NCI-H2029 (cell line): Measurements from ENCODE around the gene MED27.

ENCODE experiments used
- DNase-seq: peaks from one replicate; lab custom pipeline; 2025; lab: John Stamatoyannopoulos, UW

MED27 gene

DNA sequence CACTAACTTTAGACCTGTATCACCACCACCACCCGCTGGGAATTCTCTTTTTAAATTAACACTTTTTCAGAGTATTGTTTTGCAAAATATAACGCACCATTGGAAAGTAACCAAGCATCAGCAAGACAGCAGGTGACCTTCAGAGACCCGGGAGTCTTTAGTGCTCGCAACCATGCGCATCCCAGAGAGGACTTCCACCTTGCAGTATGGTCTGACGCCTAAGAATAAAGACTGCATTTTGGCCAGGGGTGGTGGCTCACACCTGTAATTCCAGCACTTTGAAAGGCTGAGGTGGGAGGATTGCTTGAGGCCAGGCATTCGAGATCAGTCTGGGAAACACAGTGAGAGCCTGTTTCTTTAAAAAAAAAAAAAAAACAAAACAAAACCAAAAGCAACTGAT, 113.8 kb downstream of the MED27 start:
- no peak for DNase-seq

- no peak for DNase-seq
Observed at GRCh38 chr9:131965103-131965502, 114.6 kb downstream of the MED27 start.

DNA sequence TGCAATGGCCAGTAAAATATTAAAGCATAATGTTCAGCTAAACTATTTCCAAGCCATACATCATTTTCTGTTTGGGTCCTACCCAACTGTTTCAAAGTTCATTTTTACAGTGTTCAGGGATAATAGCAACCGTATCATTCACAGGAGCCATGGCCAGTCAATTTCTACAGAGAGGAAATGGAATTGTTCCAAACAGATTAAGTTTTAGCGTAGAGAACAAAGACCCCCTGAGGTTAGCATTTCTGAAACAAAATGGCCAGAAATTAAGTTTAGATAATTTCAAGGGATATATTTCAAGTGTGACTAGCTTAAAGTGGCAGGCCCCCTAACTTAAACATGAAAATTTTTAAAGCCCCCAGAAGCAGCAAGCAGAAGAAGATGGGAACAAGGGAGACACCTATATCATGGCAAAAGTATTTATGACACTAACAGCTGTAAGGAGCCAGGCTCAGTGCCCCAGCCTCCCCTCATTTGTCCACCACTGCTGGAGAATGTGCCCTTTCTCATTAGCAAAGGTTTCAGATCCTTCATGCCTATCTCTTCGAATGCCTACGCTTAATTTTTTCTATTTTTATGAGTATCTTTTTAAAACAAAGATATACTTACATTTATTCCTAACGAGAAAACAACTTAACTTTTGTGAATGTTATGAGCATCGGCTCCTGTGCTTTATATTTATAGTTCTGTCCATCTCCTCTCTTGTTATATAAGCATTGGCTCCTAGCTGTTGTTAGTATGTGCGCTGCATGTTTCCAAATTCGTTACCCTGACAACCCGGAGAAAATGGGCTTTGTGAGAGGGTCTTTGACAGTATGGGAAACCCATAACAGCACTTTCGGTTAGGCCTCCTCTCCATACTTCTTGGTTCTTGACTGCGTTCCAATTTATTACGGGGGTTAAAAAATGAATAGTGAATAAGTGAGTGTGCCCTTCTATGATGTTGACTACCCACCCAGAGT, 116.3 kb downstream of the MED27 start:
- no peak for DNase-seq

DNA sequence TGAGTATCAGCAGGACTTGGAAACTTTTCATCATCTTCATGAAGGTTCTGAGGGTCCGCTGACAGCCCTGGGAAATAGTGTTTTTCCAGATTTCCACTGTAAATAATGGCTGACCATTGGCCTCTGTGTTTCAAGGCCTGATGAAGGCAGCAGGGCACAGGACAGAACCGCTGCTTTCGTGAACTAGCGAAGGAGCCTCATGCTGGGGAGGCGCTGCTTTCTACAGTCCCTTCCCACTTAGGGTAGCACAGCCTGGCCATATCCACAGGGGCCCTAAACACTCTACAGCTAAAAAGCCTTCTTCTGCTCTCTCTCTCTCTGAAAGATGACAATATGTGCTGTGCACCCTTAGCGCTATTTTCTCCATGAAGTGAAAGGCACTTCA, 118.2 kb downstream of the MED27 start:
- DNase-seq, result no peak

DNA sequence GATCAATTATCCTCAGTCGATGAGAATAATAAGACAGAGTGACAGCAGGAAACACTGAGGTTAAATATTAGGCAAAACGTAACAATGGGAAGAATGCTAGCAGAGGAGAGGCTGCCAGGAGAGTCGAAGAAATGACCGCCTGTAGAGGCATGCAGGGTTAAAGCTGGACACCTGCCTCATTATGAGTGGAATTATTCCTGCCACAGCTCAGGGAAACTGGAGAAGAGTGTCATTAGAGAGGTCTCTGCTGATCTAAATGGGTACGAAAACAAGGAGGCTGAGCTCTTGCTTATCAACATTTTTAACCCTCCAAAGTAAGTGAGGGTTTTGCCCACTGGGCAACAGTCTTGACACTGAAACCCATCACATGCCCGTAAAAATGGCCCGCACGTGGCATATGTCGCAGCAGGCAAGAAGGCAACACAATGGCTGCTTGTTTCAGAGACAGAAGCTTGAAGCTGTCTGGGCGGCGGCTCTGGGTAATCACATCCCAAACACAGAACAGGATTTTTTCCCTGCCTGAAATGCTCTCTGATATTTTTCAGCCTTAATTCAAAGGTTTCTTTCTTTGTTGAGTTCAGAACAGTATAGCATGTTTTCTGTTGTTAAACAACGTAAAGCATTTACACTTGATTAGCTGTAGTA, 118.7 kb downstream of the MED27 start:
- DNase-seq, result no peak

- no peak for DNase-seq
Observed at GRCh38 chr9:131960311-131960710, 119.4 kb downstream of the MED27 start.

GRCh38 chr9:131959887-131960286, 119.8 kb downstream of the MED27 start:
- no peak for DNase-seq

DNA sequence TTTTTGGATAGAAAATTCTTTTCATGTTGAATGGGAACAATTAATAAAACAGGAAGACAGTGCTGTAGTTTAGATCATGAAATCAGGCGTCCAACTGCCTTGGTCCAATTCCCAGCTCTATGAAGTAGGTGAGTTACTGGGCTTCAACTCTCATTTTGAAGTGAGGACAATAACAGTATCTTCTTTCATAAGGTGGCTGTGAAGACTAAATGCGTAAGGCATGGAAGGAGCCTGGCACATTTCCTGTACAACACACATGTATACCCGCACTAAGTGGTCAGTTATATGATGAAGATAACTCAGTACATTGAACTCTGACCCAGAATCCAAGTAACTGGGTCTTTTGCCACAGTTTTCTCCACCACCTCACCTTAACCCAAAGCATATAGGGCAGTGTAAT, 120.6 kb downstream of the MED27 start:
- DNase-seq, result no peak

- no peak for DNase-seq
Observed at GRCh38 chr9:131954299-131954698, 125.4 kb downstream of the MED27 start.

- DNase-seq, result no peak
Observed at GRCh38 chr9:131951905-131952304, 127.8 kb downstream of the MED27 start.

- DNase-seq, result no peak
Observed at GRCh38 chr9:131951155-131951554, 128.5 kb downstream of the MED27 start.

GRCh38 chr9:131950487-131950886, 129.2 kb downstream of the MED27 start:
- no peak for DNase-seq

- DNase-seq, result no peak
Observed at GRCh38 chr9:131946180-131946579, 133.5 kb downstream of the MED27 start.

GRCh38 chr9:131943351-131943841, 136.3 kb downstream of the MED27 start:
- peak; percentile 20 for DNase-seq

GRCh38 chr9:131942146-131942720, 137.4 kb downstream of the MED27 start:
- no peak for DNase-seq

DNA sequence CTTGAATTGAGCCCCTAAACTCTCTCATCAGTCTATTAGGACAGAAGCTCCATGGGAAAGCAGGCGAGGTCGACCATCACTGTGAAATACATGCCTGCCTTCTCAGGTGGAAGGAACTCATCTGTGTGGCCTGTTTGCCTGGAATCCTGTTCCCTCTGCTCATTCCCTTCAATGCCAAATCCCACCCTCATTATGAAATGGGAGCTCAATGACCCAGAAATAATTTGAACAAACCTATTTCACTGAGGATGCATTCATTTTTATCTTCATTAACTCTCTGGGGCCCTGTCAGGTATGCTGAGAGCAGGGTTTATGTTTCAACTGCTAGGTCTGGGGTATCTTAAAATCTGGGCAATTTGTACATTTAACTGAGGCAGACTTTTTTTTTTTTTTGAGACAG, 142.2 kb downstream of the MED27 start:
- DNase-seq, result no peak

- no peak for DNase-seq
Observed at GRCh38 chr9:131936929-131937328, 142.7 kb downstream of the MED27 start.

- no peak for DNase-seq
Observed at GRCh38 chr9:131934673-131935072, 145.0 kb downstream of the MED27 start.

- no peak for DNase-seq
Observed at GRCh38 chr9:131927091-131927490, 152.6 kb downstream of the MED27 start.

GRCh38 chr9:131926360-131926922, 153.2 kb downstream of the MED27 start:
- DNase-seq, result no peak

GRCh38 chr9:131925677-131926177, 153.9 kb downstream of the MED27 start:
- DNase-seq, result no peak

- no peak for DNase-seq
Observed at GRCh38 chr9:131923766-131924165, 155.9 kb downstream of the MED27 start.
